DND-41 (cell line): ENCODE measurements around the gene ACTG1.

Source experiments
- EZH2 ChIP-seq: IDR thresholded peaks from 3 replicates; pipeline ENCODE4 v1.6.1; 2012; ENCODE audit warnings: borderline replicate concordance, low read depth, mild to moderate bottlenecking, moderate library complexity, low read length, inconsistent platforms; ENCODE audit not compliant: severe bottlenecking
- TF ChIP-seq, protein P1 (sequence below): IDR thresholded peaks from 2 replicates; pipeline ENCODE4 v1.5.1; 2012; ENCODE audit warnings: borderline replicate concordance, low read length, moderate library complexity, mild to moderate bottlenecking; ENCODE audit not compliant: poor library complexity, severe bottlenecking; ENCODE audit errors: extremely low read depth

DNA sequence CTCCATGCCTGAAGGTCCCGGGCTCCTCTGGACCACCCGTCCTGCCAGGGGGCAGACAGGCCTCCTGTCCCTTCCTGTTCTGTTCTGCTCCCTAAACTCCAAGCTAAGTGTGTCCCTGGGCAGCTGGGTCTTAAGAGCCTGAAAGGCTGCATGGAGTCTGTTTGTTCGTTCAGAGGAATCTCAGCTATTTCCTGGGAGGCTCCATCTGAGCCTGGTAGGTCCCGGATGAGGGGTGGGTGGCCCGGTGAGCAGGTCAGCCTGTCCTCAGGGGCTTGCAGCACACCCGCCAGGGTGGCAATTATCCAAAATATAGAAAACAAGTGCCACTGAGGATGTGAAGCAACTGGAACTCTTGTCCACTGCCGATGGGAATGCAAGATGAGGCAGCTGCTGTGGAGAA, 12.6 kb downstream of the ACTG1 start:
- TF ChIP-seq, protein P1, sequence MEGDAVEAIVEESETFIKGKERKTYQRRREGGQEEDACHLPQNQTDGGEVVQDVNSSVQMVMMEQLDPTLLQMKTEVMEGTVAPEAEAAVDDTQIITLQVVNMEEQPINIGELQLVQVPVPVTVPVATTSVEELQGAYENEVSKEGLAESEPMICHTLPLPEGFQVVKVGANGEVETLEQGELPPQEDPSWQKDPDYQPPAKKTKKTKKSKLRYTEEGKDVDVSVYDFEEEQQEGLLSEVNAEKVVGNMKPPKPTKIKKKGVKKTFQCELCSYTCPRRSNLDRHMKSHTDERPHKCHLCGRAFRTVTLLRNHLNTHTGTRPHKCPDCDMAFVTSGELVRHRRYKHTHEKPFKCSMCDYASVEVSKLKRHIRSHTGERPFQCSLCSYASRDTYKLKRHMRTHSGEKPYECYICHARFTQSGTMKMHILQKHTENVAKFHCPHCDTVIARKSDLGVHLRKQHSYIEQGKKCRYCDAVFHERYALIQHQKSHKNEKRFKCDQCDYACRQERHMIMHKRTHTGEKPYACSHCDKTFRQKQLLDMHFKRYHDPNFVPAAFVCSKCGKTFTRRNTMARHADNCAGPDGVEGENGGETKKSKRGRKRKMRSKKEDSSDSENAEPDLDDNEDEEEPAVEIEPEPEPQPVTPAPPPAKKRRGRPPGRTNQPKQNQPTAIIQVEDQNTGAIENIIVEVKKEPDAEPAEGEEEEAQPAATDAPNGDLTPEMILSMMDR, result no peak
- TF ChIP-seq EZH2, result no peak
